Middle frontal gyrus (tissue), 1 donor: ENCODE data around the gene BACH2.
"Not testable (repeated sequence)": the region's sequence is repeated elsewhere in the genome, so short reads cannot be mapped to it uniquely, and the experiment has no call there.

Source experiments
- DNase-seq: peaks from one replicate; pipeline ENCODE4 v3.0.0-alpha.2; 2015; ENCODE audit warnings: low spot score; ENCODE audit errors: extremely low spot score

The BACH2 gene

DNA sequence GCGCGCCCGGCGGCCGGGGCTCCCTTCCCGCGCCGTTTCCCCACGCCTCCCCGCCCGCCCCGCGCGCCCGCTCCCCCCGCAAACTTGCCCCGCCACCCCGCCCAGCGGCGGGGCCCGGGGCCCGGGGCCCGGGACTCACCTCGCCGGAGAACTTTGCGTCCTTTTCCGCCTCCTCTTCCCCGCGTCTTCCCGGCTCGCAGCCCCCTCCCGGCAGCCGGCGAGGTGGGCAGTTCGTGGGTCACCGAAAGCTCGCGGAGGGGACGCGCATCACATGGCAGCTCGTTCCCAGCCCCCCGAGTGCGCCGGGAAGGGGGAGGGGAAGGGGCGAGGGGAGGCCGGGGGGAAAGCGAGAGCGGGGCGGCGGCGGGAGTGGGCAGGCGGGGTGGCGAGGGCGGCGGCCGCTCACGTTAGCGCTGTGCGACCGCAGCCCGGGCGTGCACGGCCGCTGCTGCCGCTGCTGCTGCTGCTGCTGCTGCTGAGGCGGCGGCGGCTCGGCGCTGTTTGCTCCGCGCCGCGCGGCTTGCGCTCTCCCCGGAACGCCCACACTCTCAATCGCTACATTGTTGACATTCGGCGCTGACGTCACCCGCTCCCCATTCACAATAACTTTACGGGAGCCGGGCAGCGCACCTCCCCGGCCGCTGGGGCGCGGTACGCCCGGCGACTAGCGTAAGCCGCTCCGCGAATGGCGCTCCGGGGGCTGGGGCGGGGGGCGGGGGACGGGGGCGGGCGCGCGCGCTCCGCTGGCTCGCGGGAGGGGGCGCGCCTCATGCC is at the start of gene BACH2:
BACH2 (minus strand) TSS at position 503 of the 774 bp plus-strand sequence. CDS start 287,999 bp downstream, outside the sequence.
- DNase-seq: peak; percentile 90

DNA sequence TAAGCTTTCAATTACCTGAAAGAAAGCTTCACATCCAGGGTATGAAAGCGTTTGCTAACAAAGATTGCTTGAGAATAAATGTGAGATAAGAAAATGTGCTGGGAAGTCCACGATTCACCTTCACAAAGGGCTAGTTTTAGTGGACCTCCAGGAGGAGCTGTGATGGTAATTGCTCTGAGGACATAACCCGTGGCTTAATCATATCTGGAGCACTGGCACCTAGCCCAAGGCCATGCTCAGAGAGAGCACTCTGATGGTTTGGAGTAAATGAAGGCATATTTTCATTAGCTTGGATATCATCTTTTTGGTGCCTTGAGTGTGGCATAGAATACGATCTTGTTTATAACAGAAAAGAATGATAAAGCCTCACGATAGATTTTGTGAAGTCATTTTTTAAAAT is 46.9 kb upstream of the BACH2 start:
- no peak for DNase-seq

DNA sequence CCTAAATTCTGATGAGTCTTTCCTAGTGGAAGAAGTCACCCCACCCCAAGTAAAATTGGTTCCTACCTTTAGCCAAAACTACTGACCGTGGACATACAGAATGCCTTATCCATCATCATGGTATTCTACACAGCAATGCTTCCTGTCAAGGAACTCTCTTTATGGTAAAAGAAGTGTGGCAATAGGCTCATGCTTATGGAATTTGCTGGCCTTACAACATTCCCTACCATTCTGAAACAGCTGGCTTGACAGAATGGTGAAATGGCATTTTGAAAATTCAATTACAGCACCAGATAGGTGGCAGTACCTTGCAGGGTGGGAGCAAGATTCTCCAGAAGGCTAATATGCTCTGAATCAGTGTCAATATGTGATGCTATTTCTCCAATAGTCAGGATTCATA is 41.8 kb upstream of the BACH2 start:
- no peak for DNase-seq

DNA sequence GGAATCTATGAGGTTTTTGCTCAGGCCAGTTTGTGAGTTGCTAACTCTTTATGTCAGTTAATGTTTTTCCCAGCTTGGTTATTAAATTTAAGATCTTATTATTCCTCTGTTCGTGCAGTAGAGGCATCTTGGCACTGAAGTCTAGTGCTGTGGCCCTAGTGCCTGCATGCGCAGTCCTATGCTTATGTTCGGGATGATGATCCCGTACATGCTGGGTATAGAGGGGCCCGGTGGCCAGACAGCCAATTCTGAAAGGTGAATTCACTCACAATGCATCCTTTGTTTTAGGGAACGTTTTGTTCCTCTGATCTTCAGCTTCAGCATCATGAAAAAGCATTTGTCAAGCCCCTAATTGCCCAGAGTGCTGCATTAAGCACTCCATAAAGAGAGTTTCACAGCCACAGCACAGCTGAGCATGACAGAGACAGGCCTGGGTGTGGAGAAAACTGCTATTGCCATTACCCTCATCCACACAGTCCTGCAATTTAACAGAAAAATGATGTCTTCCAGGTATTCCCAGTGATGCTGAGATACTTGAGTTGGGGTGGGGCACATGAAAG is 39.8 kb upstream of the BACH2 start:
- DNase-seq: no peak

DNA sequence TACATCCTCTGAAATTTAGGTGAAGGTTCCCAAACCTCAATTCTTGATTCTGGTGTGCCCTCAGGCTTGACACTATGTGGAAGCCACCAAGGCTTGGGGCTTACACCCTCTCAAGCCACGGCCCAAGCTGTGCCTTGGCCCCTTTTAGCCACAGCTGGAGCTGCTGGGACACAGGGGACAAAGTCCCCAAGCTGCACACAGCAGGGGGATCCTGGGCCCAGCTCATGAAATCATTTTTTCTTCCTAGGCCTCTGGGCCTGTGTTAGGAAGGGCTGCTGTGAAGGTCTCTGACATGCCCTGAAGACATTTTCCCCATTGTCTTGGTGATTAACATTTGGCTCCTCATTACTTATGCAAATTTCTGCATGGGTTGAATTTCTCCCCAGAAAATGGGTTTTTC is 37.3 kb upstream of the BACH2 start:
- no peak for DNase-seq

DNA sequence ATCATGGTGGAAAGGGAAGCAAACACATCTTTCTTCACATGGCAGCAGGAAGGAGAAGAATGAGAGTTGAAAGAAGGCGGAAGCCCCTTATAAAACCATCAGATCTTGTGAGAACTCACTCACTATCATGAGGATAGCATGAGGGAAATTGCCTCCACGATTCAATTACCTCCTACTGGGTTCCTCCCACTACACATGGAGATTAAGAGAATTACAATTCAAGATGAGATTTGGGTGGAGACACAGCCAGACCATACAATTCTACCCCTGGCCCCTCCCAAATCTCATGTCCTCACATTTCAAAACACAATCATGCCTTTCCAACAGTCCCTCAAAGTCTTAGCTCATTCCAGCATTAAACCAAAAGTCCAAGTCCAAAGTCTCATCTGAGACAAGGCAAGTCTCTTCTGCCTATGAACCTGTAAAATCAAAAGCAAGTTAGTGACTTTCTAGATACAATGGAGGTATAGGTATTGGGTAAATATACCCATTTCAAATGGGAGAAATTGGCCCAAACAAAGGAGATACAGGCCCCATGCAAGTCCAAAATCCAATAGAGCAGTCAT is 36.4 kb upstream of the BACH2 start:
- DNase-seq: not testable (repeated sequence)

DNA sequence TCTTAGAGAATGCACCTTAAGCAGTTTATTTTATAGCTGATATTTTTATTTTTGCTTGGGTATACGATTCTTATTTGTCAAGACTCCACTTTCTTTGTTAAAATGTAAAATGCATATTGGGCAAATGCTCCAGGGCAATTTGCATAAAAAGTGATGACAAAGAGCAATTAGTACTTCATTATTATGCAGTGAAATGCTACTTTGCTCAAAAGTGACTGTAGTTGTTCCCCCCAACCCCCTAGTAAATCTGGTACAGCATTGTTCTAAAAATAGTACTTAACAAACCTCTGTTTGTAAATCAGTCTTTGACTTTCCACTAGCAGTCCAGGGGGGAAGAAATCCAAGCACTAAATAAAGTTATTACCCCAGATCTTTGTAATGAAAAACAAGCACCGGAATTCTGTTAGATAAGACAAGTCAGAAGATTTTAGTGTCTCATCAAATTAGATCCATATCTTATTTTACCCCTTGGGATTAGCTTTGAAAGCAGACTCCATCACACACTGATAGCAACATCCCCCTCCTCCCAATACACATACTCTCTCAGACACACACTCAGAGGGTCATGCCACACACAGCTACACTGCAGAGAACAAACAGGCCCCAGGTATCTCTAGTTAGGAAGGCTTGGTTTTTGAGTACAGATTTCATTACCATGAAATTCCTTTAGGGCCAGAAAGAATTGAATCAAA is 32.9 kb upstream of the BACH2 start:
- DNase-seq: no peak

DNA sequence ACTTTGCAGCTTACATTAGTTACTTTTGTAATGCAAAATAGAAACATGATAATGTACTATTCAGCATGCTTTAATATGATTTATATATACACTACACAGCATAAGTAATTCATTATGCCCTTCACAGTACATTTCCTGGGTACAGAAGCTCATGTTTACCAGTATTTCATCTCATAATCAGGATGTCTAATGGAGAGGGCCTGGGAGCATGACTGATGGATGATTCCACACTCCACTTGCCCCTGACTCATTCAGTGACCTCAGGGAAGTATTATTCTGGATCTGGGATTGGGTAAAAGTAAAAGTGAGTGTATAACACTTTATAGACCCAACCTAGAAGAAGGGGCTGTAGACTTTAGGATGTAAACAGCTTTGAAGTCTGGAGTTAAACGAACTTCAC is 31.4 kb upstream of the BACH2 start:
- no peak for DNase-seq

DNA sequence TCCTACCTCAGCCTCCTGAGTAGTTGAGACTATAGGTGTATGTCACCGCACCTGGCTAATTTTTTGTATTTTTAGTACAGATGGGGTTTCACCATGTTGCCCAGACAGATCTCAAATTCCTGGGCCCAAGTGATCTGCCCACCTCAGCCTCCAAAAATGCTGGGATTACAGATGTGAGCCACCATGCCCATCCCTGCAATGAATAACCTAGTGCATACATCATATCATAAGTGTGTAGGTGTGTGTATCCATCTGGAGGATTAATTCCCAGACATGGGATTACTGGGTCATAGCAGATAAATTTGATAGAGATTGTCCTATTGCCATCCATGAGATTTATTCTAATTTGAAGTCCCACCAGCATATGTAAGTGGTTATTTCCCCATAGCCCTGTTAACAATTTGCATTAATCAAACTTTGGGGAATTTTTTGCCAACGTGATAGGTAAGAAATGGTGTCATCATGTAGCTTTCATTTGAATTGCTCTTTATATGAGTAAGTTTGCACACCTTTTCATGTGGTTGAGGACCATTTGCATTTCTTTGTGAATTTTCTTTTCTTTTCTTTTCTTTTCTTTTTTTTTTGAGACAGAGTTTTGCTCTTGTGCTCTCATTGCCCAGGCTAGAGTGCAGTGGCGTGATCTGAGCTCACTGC is 29.9 kb upstream of the BACH2 start:
- DNase-seq: no peak

DNA sequence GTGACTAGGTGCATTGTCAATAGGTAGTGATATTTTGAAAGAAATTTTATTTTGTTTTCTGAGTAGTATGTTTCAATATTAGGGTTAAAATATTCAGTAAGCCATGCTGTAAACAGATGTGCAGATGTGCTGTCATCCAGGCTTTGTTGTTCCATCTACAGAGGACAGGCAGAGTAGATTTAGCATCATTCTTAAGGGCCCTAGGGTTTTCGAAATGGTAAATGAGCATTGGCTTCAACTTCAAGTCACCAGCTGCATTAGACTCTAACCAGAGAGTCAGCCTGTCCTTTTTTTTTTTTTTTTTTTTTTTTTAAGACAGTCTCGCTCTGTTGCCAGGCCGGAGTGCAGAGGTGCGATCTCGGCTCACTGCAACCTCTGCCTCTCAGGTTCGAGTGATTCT is 27.1 kb upstream of the BACH2 start:
- no peak for DNase-seq

DNA sequence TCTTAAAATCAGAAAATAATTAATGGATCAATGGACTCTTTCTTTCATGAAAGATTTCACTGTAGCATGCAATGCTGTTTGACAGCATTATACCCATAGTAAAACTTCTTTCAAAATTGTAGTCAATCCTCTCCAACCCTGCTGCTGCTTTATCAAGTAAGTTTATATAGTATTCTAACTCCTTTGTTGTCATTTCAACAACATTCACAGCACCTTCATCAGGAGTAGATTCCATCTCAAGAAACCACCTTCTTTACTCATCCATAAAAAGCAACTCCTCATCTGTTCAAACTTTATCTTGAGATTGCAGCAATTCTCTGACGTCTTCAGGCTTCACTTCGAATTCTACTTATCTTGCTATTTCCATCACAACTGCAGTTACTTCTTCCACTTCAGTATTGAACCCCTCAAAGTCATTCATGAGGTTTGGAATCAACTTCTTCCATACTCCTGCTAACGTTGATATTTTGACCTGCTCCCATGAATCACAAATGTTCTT is 26.4 kb upstream of the BACH2 start:
- no peak for DNase-seq

DNA sequence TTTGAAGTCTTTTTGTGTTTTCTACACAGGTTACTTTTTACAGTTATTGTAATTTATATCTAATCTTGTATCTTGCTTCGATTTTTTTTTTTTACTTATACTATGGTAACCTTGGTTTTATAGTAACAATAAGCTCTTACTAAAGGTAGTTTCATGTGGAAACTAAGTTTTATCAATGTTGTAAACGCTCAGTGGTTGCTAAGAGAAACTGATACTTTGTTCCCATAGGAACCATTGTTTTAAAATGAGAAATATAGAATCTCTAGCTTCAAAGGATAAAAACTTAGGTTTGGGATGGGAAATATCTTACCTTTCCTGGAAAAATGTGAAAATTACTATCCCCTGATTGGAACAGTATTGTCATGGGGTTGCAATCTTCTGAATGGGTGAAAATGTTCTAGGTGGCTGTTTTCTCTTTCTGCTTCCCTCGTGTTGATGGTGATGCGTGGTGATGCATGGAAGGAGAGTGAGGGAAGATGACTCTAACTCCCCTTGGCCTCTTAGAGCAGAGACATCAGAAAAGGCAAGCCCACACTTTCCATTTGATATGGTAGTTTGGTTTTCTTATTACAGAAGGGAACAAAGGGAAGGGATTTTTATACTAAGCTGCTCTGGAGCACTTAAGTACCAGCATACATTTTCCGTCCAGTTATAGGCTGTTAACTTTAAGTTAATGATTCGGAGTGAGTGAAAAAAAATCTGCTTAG is 23.5 kb upstream of the BACH2 start:
- no peak for DNase-seq

DNA sequence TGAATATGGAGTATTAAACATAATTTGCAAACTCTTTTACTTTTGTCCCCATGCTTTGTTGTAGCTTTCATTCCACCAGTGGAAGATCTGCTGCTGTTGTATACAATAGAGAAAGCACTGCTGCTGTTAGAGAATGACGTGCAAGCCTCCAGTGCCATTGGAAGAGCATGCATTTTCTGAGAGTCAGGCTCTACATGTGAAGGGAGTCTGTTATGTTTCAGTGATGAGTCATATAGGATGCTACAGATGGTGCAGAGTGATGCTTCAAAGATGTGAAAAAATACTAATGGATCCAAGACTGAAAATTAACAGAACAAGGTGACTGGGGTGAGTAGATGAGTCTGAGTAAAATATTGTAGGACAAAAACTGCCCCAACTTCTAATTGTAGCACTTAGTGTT is 22.4 kb upstream of the BACH2 start:
- no peak for DNase-seq

DNA sequence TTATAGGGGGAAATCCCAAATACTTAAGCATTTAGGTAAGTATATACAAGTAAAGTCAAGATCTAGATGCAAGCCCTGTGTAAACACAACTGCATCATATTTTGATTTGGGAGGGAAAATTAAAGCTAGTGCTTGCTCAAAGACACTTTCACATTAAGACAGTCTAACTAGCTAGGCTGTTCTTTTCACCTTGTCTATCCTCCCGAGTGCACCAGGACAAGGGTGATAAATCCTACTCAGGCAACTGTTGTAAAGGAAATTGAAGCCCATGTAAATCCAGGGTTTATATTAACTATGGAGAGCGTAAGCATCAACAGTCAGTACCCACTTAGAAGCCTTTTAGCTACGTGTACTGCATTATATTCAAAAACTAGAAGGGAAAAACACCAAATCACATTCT is 19.3 kb upstream of the BACH2 start:
- DNase-seq: no peak

DNA sequence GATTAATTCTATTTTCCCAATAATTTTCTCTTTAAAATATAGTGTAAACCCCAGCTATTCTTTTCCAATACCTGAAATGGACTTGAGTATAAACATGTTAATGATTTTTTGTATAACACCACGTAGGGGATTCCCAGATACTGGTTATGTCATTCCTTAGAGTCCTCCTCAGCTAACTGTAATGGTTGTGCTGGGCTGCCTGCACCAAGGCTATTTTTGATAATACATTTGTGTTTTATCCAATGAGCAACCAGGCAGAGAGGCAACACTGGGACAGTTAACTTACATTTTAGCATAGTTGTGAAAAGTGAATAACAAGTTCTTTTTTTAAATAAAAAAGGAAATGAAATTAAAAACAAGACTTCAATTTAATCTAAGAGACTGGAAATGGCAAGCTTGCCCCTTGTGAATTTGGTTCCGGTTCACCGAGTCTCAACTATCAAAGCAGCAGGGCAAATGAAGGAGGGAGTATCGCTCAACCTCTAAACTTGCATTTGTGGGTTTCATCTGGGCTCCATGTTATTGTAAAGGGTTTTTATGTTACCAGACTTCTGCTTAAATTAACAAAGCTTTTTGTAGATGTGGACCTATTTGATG is 18.8 kb upstream of the BACH2 start:
- no peak for DNase-seq

DNA sequence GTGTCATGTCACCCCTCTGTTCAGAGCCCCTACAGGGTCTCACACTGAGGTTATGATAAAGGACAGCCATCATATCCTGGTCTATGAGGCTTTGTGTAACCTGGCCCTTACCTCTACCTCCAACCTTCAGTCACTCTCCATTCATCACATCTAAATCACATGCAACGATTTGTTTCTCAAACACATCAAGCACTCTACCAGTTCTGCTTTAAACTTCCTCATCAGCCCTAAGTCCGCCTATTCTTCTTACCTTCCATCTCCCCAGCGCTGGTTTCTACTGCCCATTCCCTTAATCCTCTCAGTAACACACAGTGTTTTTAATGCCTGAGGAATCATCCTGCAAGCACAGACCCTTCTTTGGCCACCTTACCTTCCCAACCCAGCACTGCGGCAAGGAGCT is 17.9 kb upstream of the BACH2 start:
- no peak for DNase-seq

DNA sequence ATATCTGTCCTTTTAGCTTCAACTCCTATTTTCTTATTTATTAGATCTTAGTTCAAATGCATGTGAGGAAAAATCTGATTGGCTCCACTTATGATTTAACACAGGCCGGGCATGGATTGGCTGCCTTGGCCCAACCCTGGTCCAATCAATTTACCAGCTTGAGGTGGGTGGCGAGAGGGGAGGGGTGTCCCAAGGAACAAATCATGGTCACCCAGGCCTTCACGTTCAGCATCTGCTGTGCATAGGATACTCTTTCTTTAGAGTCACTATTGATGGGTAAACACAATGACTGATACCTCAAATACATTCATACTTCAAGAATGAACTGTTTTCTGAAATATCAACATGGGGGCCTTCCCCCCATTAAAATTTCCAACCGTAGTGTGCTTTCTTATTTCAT is 14.9 kb upstream of the BACH2 start:
- DNase-seq: no peak

DNA sequence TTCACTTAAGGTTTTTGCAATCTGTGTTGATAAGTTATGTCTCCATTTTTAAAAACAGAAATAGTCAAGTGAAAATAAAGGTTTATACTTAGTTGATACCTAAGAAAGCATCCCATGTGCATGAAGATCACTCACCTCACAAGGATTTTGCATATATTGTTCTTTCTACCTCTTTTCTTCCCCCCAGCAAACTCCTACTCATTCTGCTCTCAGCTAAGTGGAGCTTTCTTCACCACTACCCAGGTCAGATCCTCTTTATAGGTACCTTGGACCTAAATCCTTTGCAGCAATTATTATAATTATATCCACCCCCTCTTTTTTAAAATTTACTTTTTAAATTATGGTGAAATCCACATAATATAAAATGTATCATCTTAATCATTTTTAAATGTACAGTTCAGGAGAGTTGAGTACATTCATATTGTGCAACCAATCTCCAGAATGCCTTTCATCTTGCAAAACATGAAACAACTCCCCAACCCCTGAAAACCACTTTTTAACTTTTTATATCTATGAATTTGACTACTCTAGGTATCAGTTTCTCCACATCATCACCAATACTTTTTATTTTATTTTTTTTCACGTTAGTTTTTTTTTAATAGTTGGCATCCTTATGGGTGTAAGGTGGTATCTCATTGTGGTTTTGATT is 9.3 kb upstream of the BACH2 start:
- DNase-seq: no peak

DNA sequence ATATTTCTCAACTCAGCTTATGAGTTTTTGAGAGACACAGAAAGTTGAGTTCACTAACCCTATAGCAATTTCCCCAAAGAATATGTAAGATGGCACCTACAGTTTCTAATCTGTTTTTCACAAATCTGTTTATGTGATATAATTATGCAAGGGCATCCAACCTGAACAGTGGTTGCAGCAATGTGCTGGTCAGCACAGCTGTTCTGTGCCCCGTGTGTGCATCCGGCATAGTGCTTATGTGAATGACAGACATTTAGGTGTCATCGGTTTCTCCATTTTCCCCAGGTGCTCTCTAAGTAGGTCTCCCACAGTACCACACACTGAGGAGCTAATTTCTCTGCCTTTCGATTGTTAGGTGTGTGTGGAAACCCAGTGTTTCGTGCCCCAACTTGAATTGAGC is 7.7 kb upstream of the BACH2 start:
- no peak for DNase-seq

DNA sequence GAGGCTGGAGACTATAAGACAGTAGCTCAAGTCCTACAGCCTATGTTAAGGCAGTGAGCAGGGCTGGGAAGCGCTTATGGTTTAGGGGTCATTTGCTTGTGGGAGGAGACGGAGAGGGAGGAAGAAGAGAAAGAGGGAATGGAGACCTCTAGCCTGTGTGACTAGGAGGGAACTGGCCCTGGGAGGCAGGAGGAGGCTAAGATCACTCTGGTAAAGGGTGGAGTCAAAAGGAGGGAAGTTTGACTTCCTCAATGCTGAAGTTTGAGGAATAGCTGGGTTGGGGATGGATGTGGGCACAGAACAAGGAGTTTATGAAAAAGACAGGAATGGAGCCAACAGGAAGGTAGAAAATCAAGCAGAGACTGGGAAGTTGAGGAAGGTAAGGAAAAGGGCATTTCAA is 6.4 kb upstream of the BACH2 start:
- no peak for DNase-seq
